ENCODE measurements around the gene IER5L. TPM values are rescaled to one million over a fixed set of nuclear protein-coding genes. Genes with fewer than 3 reads are reported as not detected.

The IER5L gene
- total and polyA plus RNA-seq, 2 donors from 2014 or later: 18.0 to 46.9 TPM

DNA sequence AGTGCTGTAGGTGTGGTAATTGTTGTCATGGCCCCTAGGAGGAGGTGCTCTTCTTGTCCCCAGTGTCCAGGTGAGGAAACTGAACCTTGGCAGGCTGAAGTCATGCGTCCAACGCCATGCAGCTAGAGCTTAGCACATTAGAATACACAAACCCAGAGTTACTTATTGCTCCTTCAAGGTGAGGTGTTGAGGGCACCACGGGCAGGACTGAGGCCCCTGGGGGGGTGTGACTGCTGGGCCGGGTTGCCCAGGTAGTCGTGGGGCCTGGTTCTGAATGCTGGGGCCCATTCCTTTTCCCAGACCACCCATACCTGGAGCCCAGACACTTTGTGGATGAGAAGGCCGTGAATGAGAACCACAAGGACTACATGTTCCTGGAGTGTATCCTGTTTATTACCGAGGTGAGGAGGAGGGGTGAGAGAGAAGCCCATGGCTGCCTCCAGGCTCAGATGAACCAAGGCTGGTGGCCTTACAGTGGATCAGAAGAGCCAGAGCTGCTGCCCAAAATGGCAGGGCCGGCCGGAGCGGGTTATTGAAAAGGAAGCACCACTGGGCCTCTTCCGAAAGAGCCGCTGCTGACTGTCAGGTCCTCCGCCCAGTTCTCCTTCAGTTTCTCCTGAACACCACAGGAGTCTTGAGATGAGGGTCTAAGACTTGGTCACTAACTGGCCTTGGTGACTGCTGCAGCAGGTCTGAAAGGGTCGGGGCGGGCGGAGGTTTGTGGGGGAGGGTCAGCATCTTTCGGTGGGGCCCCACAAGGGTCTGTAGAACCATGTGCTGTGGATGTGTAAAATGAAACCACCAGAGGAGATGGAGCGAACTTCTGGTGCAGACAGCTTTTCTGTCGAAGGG, 40.5 kb downstream of the IER5L start:
- FAIRE-seq (no peak), DNase-seq (peak in 3 of 5 donors; percentile 8 to 72 (median 37))
- Histone ChIP-seq H3K4me3 (ENCODE audit: low read length in 3 of 3) (no peak overlapping the region), H3K9me3 (ENCODE audit: control insufficient read depth in 2 of 3, insufficient read depth in 1 of 3, low read length in 3 of 3) (no peaks in the 10 kb centered on the region), H3K4me1 (ENCODE audit: control insufficient read depth in 2 of 3, insufficient read depth in 2 of 3, low read depth in 1 of 3, low read length in 3 of 3) (peaks cover 3 to 48% (median 44%) of the 10 kb centered on the region in 3 donors), H3K27ac (ENCODE audit: low read depth in 2 of 2, low read length in 2 of 2) (peak overlapping the region; percentile 99 to 100), H3K36me3 (ENCODE audit: control insufficient read depth in 2 of 3, insufficient read depth in 3 of 3, low read length in 3 of 3) (peaks cover 4 to 24% (median 8%) of the 10 kb centered on the region in 3 donors), H3K27me3 (ENCODE audit: control insufficient read depth, insufficient read depth, low read length) (no peaks in the 10 kb centered on the region), H3K9ac (ENCODE audit: low read length in 3 of 3) (peak overlapping the region in 1 of 3 donors; percentile 100)
- TF ChIP-seq, protein P1, sequence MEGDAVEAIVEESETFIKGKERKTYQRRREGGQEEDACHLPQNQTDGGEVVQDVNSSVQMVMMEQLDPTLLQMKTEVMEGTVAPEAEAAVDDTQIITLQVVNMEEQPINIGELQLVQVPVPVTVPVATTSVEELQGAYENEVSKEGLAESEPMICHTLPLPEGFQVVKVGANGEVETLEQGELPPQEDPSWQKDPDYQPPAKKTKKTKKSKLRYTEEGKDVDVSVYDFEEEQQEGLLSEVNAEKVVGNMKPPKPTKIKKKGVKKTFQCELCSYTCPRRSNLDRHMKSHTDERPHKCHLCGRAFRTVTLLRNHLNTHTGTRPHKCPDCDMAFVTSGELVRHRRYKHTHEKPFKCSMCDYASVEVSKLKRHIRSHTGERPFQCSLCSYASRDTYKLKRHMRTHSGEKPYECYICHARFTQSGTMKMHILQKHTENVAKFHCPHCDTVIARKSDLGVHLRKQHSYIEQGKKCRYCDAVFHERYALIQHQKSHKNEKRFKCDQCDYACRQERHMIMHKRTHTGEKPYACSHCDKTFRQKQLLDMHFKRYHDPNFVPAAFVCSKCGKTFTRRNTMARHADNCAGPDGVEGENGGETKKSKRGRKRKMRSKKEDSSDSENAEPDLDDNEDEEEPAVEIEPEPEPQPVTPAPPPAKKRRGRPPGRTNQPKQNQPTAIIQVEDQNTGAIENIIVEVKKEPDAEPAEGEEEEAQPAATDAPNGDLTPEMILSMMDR (IDR thresholded peaks at IDR 0.05; ENCODE audit: borderline replicate concordance, extremely low read depth, insufficient read depth): no peak
- intact Hi-C loops (cut with DNase I): loop anchor here (5.0 kb wide), 1 partner anchor 480 kb away; no protein-coding TSS in a partner anchor

DNA sequence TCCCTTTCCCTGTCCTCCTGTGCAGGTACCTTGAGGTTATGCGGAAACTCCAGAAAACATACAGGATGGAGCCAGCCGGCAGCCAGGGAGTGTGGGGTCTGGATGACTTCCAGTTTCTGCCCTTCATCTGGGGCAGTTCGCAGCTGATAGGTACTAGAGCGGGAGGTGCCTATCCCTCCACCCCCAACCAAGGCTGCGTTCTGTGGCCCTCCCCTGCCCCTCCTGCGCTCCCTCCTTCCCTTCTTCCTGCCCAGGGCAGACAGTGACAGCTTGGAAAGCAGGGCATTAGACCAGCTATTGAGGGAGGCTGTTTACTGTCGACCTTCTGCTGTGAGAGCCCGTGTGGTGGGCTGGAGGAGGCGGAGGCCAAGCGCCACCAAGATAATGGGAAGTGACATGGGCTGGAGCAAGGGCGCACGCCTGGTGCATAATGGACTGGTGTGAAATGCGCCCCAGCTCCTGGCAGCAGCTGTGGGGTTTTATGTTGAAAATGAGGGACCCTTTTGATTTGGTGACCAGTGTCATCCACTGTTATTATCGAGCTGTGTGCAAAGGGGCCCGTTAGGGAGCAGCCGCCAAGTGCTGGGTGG, 41.5 kb downstream of the IER5L start:
- DNase-seq: peak in 1 of 5 donors; percentile 37
- H3K4me1 ChIP-seq (ENCODE audit: control insufficient read depth in 2 of 3, insufficient read depth in 2 of 3, low read depth in 1 of 3, low read length in 3 of 3): peaks cover 0 to 40% (median 37%) of the 10 kb centered on the region in 3 donors
- no peak for FAIRE-seq

DNA sequence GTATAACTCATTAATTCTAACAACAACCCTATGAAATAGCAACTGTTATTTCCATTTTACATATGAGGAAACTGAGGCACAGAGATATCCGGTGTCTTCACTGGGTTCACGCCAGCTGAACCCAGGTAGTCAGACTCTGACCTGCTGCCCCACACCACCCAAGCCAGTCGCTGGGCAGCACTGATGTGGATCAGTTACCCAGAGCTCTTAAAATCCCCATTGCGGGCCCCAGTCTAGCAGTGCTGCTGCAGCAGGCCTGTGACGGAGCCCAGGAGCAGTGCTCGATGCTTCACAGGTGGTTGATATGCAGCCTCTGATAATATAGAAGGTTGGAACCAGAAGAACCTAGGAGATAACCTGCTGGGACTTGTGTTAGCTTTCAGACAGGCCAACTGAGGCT, 42.6 kb downstream of the IER5L start:
- TF ChIP-seq, protein P1 (IDR thresholded peaks at IDR 0.05; ENCODE audit: borderline replicate concordance, extremely low read depth, insufficient read depth): no peak
- intact Hi-C loops (cut with DNase I): loop anchor here (5.0 kb wide), 1 partner anchor 482 kb away; no protein-coding TSS in a partner anchor
- no peak overlapping the region for H3K27ac ChIP-seq (ENCODE audit: low read depth in 2 of 2, low read length in 2 of 2)
- no peak overlapping the region for H3K4me3 ChIP-seq (ENCODE audit: low read length in 3 of 3)
- DNase-seq (peak in 2 of 5 donors; percentile 32 to 53), FAIRE-seq (no peak)
- peaks cover 0 to 34% (median 28%) of the 10 kb centered on the region in 3 donors for H3K4me1 ChIP-seq (ENCODE audit: control insufficient read depth in 2 of 3, insufficient read depth in 2 of 3, low read depth in 1 of 3, low read length in 3 of 3)
- no peak overlapping the region for H3K9ac ChIP-seq (ENCODE audit: low read length in 3 of 3)
- no peaks in the 10 kb centered on the region for H3K9me3 ChIP-seq (ENCODE audit: control insufficient read depth in 2 of 3, insufficient read depth in 1 of 3, low read length in 3 of 3)
- H3K36me3 ChIP-seq (ENCODE audit: control insufficient read depth in 2 of 3, insufficient read depth in 3 of 3, low read length in 3 of 3): peaks cover 4 to 30% (median 8%) of the 10 kb centered on the region in 3 donors
- H3K27me3 ChIP-seq (ENCODE audit: control insufficient read depth, insufficient read depth, low read length): no peaks in the 10 kb centered on the region

More for the DNA sequence above, 41.5 kb downstream of the IER5L start:
- intact Hi-C loops (cut with DNase I): loop anchor here (5.0 kb wide), 1 partner anchor 481 kb away; no protein-coding TSS in a partner anchor
- TF ChIP-seq, protein P1 (IDR thresholded peaks at IDR 0.05; ENCODE audit: borderline replicate concordance, extremely low read depth, insufficient read depth): no peak
- no peaks in the 10 kb centered on the region for H3K27me3 ChIP-seq (ENCODE audit: control insufficient read depth, insufficient read depth, low read length)
- H3K9me3 ChIP-seq (ENCODE audit: control insufficient read depth in 2 of 3, insufficient read depth in 1 of 3, low read length in 3 of 3): no peaks in the 10 kb centered on the region
- H3K4me3 ChIP-seq (ENCODE audit: low read length in 3 of 3): no peak overlapping the region
- peak overlapping the region in 1 of 2 donors; percentile 100 for H3K27ac ChIP-seq (ENCODE audit: low read depth in 2 of 2, low read length in 2 of 2)
- H3K9ac ChIP-seq (ENCODE audit: low read length in 3 of 3): no peak overlapping the region
- H3K36me3 ChIP-seq (ENCODE audit: control insufficient read depth in 2 of 3, insufficient read depth in 3 of 3, low read length in 3 of 3): peaks cover 4 to 24% (median 8%) of the 10 kb centered on the region in 3 donors

Measured in kidney (tissue), 14 donors.